GM13977 (cell line): Measurements from ENCODE around the gene KDM1A.

Experiments used
- DNase-seq: peaks from one replicate; pipeline ENCODE4 v3.0.0; 2012; ENCODE audit warnings: low spot score
- in situ Hi-C: fragments of 300-500 bp; cut with MboI; formaldehyde crosslinking; loops from one replicate; pipeline ENCODE4 v1.12.0; 2022; ENCODE audit warnings: low sequenced_read_pairs, low pct_unique_long_range_greater_than_20kb, mixed read lengths, inconsistent platforms; ENCODE audit not compliant: unreplicated experiment
- TF ChIP-seq, protein P1 (sequence below): IDR thresholded peaks from 2 replicates; pipeline ENCODE4 v1.5.1; 2012; ENCODE audit warnings: mild to moderate bottlenecking, control low read depth; ENCODE audit not compliant: insufficient read depth; ENCODE audit errors: extremely low read depth, missing control alignments

Gene KDM1A

DNA sequence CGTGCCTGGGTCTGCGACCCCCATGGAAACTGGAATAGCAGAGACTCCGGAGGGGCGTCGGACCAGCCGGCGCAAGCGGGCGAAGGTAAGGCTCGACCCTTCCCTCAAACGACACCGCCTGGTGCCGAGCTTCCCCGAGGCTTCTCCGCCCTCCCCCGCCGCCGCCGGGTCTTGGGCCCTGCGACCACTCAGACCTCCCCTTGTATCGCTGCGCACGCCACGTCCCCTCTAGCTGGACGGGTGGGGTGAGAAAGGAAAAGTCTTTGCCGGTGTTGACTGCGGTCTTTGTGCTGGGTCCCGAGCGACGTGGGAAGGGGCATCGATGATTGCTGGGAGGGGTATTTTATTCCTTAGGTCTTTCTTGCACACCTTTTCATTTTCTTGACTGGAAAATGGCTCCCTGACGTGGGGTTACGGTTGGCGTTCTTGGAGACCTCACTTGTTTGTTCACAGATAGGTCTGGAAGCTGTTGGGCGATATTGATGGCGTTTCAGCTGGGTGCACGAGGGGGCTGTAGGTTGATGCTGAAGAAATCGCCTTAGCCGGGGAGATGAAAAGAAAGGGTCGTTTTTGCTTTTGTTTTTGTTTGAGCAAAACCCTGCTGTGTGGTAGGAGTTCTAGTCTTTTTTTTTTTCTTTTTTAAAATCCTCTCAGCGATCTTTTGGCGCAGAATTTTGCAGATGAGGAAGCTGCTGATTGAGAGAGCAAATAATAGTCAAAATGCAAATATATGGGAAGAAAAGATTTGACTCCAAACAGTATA lies 776 bp downstream of the KDM1A start:
- peak; percentile 64 for DNase-seq
- in situ Hi-C loops = no loop called here
- TF ChIP-seq, protein P1, sequence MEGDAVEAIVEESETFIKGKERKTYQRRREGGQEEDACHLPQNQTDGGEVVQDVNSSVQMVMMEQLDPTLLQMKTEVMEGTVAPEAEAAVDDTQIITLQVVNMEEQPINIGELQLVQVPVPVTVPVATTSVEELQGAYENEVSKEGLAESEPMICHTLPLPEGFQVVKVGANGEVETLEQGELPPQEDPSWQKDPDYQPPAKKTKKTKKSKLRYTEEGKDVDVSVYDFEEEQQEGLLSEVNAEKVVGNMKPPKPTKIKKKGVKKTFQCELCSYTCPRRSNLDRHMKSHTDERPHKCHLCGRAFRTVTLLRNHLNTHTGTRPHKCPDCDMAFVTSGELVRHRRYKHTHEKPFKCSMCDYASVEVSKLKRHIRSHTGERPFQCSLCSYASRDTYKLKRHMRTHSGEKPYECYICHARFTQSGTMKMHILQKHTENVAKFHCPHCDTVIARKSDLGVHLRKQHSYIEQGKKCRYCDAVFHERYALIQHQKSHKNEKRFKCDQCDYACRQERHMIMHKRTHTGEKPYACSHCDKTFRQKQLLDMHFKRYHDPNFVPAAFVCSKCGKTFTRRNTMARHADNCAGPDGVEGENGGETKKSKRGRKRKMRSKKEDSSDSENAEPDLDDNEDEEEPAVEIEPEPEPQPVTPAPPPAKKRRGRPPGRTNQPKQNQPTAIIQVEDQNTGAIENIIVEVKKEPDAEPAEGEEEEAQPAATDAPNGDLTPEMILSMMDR = no peak

DNA sequence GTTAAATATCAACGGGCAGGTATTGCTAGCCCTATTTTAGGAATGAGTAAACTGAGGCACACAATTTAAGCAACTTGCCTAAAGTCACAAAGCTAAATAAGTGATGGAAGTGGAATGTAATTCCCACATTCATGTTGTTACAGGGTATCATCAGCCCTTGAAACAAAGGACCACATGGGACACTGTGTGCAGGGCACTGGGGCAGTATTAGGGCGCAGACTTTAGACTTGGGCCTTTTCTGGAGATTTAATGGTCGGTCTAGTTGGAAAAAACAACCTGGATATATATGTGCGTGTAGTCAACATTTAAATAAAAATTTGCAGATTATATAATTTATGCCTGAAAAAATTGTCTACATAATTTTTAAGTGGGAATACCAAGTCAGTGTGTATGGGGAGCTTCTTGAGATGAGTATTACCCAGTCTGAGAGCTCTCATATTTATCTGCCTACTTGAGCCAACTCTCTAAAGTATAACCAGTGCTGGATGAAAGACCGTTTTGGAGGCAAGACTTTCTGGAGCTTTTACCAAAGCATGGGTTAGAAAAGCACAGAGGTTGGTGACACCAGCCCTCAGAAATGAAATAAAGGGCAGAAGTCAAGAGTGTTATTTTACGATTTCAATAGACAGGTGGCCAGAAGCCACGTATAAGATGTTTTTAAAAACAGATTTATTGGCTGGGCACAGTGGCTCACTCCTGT lies 1.6 kb downstream of the KDM1A start:
- in situ Hi-C loops = no loop called here
- TF ChIP-seq, protein P1 = no peak
- no peak for DNase-seq

DNA sequence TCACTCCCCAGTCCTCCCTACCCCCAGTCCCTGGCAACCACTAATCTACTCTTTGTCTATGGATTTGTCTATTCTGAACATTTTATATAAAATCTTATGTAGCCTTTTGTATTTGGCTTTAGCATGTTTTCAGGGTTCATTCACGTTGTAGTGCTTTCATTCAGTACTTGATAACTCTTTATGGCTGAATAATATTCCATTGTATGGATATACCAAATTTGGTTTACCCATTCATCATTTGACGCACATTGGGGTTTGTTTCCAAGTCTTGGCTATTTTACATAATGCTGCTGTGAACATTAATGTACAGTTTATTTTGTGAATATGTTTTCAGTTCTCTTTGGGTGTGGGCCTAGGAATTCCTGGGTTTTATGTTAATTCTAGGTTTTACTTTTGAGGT lies 2.6 kb downstream of the KDM1A start:
- no peak for DNase-seq
- in situ Hi-C loops = no loop called here
- TF ChIP-seq, protein P1 = no peak

DNA sequence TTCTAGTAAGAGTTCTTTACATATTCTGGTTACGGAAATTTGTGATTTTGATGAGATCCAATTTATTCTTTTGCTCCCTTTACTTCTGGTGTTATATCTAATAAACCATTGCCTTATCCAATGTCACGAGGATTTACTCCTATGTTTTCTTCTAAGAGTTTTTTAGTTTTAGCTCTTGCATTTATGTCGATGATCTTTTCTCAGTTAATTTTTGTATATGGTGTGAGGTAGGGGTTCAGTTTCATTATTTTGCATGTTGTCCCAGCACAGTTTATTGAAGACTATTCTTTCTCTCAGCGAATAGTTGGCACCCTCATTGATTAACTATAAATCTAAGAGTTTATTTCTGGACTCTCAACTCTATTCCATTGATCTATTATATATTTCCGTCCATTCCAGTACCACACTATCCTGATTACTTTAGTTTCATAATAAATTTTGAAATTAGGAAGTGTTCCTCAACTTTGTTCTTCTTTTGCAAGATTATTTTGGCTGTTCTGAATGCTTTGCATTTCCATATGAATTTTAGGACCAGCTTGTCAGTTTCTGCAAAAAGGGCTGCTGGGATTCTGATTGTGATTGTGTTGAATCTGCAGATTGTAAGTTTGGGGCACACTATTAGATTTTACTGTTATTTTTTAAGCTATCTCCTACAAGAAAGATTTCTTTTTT lies 4.0 kb downstream of the KDM1A start:
- TF ChIP-seq, protein P1 = no peak
- no peak for DNase-seq
- in situ Hi-C loops = no loop called here

DNA sequence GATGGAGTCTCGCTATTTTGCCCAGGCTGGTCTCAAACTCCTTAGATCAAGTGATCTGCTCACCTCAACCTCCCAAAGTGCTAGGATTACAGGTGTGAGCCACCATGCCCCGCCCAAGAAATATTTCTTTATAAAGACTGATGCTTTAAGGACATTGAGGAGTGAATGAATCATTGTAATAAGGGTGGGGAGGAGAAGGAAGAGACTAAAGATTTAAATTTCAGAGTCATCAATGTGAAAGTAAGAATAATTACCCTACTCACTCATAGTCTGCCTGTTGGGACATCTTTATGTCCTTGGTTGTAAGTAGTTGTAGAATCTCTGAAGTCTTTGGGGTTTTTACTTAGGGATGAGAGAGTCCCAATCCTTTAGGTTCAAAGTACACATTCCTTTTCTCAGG lies 7.3 kb downstream of the KDM1A start:
- in situ Hi-C loops = no loop called here
- DNase-seq = no peak
- TF ChIP-seq, protein P1 = no peak

DNA sequence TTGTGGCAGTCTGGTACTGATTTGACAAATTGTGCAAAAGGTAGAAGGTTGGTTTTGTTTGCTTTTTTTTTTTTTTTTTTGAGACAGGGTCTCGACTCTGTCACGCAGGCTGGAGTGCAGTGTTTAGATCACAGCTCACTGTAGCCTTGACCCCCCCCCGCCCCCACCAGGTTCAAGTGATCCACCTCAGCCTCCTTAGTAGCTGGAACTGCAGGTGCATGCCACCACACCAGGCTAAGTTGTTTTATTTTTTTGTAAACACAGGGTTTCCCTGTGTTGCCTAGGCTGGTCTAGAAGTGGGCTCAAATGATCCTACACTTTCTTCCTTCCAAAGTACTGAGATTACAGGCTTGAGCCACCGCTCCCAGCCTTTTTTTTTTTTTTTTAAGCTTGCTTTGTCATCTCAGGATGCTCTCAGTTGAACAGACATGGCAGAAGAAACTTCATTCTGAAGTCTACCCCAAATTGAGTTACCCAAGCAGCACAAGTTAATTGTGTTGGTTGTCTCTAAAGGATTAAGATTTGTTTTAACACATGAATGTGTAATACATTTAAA lies 8.2 kb downstream of the KDM1A start:
- TF ChIP-seq, protein P1 = no peak
- in situ Hi-C loops = no loop called here
- no peak for DNase-seq
